Ishikawa (cell line): ENCODE results near the gene EVA1A.

ENCODE experiments used
- CEBPB ChIP-seq: IDR thresholded peaks from 2 replicates; pipeline ENCODE4 v1.6.1; 2012
- CREB1 ChIP-seq: IDR thresholded peaks from 2 replicates; pipeline ENCODE4 v1.6.1; 2012; ENCODE audit warnings: low read depth
- EGR1 ChIP-seq: IDR thresholded peaks from 2 replicates; pipeline ENCODE4 v1.6.1; 2012
- EP300 ChIP-seq: IDR thresholded peaks from 2 replicates; pipeline ENCODE4 v1.6.1; 2012; ENCODE audit warnings: borderline replicate concordance
- FOXM1 ChIP-seq: IDR thresholded peaks from 2 replicates; pipeline ENCODE4 v1.6.1; 2012; ENCODE audit warnings: low read depth, borderline replicate concordance
- NFIC ChIP-seq: IDR thresholded peaks from 2 replicates; pipeline ENCODE4 v1.6.1; 2012
- RAD21 ChIP-seq: IDR thresholded peaks from 2 replicates; pipeline ENCODE4 v1.6.1; 2012; ENCODE audit warnings: low read depth
- TAF1 ChIP-seq: IDR thresholded peaks from 2 replicates; pipeline ENCODE4 v1.6.1; 2012; ENCODE audit warnings: low read depth, mild to moderate bottlenecking
- TCF12 ChIP-seq: IDR thresholded peaks from 2 replicates; pipeline ENCODE4 v1.6.1; 2012; ENCODE audit warnings: low read depth
- TEAD4 ChIP-seq: IDR thresholded peaks from 2 replicates; pipeline ENCODE4 v1.6.1; 2012
- YY1 ChIP-seq: IDR thresholded peaks from 2 replicates; pipeline ENCODE4 v1.6.1; 2012; ENCODE audit warnings: low read depth
- ZBTB7A ChIP-seq: IDR thresholded peaks from 2 replicates; pipeline ENCODE4 v1.6.1; 2012; ENCODE audit warnings: low read depth
- TF ChIP-seq, protein P1 (sequence below): IDR thresholded peaks from 2 replicates; pipeline ENCODE4 v1.6.1; 2012; ENCODE audit warnings: low read depth, mild to moderate bottlenecking
- TF ChIP-seq, protein P2 (sequence below): IDR thresholded peaks from 2 replicates; pipeline ENCODE4 v1.6.1; 2012
- TF ChIP-seq, protein P3 (sequence below): IDR thresholded peaks from 2 replicates; pipeline ENCODE4 v1.6.1; 2012

The EVA1A gene

DNA sequence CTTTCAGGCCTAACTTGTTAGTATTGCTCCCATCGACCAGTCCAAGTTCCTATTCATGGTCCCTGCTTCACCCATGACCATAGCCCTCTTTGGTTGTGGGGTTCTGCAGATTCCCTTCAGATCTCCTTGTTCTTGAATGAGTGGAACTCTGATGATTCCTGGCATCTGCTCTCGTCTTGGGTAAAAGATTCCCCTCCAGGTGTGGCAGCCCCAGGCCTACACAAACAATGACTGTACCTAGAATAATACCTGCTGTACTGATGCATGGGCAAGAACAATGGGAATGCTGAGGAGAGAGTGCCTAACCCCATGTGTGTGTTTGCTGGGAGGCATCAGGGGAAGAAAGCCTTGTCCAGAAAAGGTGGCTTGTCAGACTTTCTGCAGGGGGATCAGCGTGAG lies 46.7 kb upstream of the EVA1A start:
- TF ChIP-seq RAD21 (no peak), FOXM1 (no peak; the same call in 1 of the 2 replicates), EP300 (peak; percentile 76; the same call in 1 of the 2 replicates), YY1 (no peak), ZBTB7A (no peak), CEBPB (0 out of 2 replicates have a peak, but pooled peaks have one; percentile 9), TEAD4 (peak; percentile 76), NFIC (peak; percentile 62; the same call in 1 of the 2 replicates), CREB1 (no peak), TCF12 (peak; percentile 83)
- TF ChIP-seq, protein P1, sequence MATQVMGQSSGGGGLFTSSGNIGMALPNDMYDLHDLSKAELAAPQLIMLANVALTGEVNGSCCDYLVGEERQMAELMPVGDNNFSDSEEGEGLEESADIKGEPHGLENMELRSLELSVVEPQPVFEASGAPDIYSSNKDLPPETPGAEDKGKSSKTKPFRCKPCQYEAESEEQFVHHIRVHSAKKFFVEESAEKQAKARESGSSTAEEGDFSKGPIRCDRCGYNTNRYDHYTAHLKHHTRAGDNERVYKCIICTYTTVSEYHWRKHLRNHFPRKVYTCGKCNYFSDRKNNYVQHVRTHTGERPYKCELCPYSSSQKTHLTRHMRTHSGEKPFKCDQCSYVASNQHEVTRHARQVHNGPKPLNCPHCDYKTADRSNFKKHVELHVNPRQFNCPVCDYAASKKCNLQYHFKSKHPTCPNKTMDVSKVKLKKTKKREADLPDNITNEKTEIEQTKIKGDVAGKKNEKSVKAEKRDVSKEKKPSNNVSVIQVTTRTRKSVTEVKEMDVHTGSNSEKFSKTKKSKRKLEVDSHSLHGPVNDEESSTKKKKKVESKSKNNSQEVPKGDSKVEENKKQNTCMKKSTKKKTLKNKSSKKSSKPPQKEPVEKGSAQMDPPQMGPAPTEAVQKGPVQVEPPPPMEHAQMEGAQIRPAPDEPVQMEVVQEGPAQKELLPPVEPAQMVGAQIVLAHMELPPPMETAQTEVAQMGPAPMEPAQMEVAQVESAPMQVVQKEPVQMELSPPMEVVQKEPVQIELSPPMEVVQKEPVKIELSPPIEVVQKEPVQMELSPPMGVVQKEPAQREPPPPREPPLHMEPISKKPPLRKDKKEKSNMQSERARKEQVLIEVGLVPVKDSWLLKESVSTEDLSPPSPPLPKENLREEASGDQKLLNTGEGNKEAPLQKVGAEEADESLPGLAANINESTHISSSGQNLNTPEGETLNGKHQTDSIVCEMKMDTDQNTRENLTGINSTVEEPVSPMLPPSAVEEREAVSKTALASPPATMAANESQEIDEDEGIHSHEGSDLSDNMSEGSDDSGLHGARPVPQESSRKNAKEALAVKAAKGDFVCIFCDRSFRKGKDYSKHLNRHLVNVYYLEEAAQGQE = no peak
- TF ChIP-seq, protein P2, sequence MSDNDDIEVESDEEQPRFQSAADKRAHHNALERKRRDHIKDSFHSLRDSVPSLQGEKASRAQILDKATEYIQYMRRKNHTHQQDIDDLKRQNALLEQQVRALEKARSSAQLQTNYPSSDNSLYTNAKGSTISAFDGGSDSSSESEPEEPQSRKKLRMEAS = peak; percentile 50; the same call in 1 of the 2 replicates
- TF ChIP-seq, protein P3, sequence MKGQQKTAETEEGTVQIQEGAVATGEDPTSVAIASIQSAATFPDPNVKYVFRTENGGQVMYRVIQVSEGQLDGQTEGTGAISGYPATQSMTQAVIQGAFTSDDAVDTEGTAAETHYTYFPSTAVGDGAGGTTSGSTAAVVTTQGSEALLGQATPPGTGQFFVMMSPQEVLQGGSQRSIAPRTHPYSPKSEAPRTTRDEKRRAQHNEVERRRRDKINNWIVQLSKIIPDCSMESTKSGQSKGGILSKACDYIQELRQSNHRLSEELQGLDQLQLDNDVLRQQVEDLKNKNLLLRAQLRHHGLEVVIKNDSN = no peak

DNA sequence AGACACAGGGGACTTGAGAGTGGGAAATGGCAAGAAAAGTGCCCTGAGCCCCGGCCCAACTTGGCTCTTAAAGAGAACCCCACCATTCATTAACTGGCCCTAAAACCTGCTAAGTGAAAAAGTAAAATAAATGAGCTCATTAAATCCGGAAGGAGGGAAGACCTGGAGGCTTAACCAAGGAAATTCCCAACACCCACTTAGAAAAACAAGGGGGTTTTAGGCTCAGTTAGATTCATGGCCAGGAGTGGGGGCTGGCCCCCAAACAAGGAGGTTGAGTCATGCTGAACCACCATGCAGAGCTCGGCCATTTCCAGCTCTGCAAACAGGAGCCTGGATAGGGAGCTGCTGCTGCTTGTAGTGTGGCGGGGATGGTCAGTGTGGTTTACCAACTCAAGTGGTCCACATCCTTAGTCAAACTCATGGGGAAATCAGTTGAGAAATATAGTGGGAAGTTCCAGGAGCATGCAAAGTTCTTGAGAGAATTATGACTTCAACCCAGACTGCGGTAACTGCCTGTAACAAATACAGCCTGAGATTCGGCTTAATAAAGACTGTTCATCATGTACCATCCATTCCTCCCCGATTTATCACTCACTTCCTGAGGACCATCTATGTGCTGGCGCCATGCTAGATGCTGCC lies 46.1 kb upstream of the EVA1A start:
- no peak for TF ChIP-seq EP300
- no peak for TF ChIP-seq RAD21
- no peak for TF ChIP-seq YY1
- TF ChIP-seq, protein P2 = no peak
- TF ChIP-seq CREB1 = no peak
- no peak for TF ChIP-seq NFIC
- TF ChIP-seq ZBTB7A = no peak
- no peak for TF ChIP-seq FOXM1
- TF ChIP-seq TAF1 = no peak
- no peak for TF ChIP-seq CEBPB
- TF ChIP-seq EGR1 = no peak
- TF ChIP-seq, protein P1 = no peak
- TF ChIP-seq, protein P3 = no peak
- TF ChIP-seq TEAD4 = no peak

DNA sequence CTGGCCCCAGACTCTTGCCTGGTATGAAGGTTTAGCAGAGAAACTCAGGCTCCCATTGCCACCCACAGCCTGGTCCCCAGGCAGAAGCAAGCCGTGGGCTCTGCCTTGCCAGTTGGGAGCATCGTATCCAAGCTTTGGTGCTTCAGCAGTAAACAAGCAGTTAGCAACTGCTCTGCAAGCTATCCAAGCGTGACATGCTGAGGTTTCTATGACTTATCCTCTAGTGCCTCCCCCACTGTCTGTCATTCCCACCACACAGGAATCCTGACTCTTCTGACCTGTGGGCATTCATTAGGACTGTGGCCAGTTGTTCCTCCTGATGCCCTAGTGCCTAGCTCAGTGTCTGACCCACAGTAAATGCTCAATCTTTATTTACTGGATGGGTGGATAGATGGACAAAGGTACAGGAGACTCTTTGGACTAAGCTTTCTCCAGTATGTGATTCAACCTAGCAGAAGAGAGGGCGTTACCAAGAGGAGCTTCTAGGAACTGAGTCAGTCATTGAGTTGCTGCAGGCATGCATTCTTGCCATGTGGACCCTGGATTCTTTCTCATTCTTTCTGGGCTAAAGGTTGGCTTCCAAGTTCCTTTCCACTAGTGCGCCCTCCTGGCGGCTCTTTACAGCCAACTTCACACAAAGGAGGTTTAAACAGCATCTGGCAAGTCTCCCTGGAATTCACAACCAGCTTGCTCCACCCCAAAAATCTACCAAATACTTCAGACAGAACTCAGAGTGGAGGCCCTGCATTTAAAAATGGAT lies 45.2 kb upstream of the EVA1A start:
- TF ChIP-seq, protein P2 = peak; percentile 83
- TF ChIP-seq TCF12 = peak; percentile 89
- TF ChIP-seq EGR1 = no peak
- TF ChIP-seq NFIC = peak; percentile 91
- peak; percentile 72; the same call in 1 of the 2 replicates for TF ChIP-seq FOXM1
- TF ChIP-seq EP300 = peak; percentile 91
- TF ChIP-seq, protein P1 = no peak
- peak; percentile 92 for TF ChIP-seq TEAD4
- peak; percentile 52 for TF ChIP-seq RAD21

DNA sequence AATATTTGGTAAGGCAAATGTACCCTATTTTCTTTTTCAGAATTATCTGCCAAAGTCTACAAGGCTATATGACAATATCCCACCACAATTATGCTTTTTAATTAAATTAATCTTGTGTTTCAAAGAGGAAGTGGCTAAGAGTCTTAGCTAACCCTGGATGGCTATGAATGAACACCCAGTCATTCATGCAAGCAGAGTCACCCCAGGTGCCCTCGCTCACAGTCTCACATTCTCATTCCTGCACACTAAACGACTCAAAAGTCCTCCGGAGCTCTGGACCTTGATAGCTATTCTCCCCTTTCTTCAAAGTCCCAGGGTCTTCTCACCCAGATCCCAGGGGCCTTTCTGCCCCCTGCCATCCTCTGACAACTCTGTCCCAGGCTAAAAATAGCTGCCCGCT lies 43.7 kb upstream of the EVA1A start:
- TF ChIP-seq YY1 (no peak), TEAD4 (peak; percentile 41; the same call in 1 of the 2 replicates), RAD21 (no peak), CREB1 (no peak), EP300 (peak; percentile 47; the same call in 1 of the 2 replicates), EGR1 (no peak), CEBPB (no peak), FOXM1 (0 out of 2 replicates have a peak, but pooled peaks have one; percentile 55), ZBTB7A (no peak), TCF12 (peak; percentile 29; the same call in 1 of the 2 replicates), TAF1 (no peak), NFIC (peak; percentile 9; the same call in 1 of the 2 replicates)
- TF ChIP-seq, protein P2 = no peak
- TF ChIP-seq, protein P1 = no peak
- TF ChIP-seq, protein P3 = no peak
